ENCODE results near the gene HDAC4. TPM values are rescaled to one million over a fixed set of nuclear protein-coding genes. Genes with fewer than 3 reads are reported as not detected.

Gene HDAC4
- total RNA-seq, 1 donor from 2014 or later, result 65.7 TPM

DNA sequence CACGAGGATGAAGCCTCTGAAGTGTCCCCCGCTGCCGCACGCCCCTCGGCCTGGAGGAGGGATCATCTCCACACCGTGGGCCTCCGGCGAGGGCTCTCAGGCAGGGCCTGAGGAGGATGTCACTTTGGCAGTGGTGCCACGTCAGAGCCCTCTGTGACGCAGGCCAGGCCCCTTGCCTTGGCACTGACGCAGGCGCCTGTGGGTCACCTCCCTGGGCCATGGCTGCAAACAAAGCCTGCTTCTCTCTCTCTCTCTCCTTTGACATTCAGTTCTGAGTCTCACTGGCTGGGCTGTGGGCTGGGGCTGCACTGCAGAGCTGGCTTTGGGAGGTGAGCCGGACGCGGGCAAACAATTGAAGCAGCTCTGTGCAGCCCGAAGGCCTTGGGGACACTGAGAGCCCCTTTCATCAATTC lies 279.2 kb downstream of the HDAC4 start:
- no peaks in the 10 kb centered on the region for H3K27me3 ChIP-seq
- no peak overlapping the region for H3K4me3 ChIP-seq
- no peaks in the 10 kb centered on the region for H3K4me1 ChIP-seq
- H3K36me3 ChIP-seq, result peaks cover 16 to 32% of the 10 kb centered on the region in 2 donors
- no peak overlapping the region for H3K27ac ChIP-seq
- H3K9me3 ChIP-seq, result no peaks in the 10 kb centered on the region
- TF ChIP-seq, protein P1, sequence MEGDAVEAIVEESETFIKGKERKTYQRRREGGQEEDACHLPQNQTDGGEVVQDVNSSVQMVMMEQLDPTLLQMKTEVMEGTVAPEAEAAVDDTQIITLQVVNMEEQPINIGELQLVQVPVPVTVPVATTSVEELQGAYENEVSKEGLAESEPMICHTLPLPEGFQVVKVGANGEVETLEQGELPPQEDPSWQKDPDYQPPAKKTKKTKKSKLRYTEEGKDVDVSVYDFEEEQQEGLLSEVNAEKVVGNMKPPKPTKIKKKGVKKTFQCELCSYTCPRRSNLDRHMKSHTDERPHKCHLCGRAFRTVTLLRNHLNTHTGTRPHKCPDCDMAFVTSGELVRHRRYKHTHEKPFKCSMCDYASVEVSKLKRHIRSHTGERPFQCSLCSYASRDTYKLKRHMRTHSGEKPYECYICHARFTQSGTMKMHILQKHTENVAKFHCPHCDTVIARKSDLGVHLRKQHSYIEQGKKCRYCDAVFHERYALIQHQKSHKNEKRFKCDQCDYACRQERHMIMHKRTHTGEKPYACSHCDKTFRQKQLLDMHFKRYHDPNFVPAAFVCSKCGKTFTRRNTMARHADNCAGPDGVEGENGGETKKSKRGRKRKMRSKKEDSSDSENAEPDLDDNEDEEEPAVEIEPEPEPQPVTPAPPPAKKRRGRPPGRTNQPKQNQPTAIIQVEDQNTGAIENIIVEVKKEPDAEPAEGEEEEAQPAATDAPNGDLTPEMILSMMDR (IDR thresholded peaks at IDR 0.05), result no peak
- no peak for DNase-seq (ENCODE audit: low spot score in 2 of 2)
- intact Hi-C loops (cut with DNase I), result no loop called here

DNA sequence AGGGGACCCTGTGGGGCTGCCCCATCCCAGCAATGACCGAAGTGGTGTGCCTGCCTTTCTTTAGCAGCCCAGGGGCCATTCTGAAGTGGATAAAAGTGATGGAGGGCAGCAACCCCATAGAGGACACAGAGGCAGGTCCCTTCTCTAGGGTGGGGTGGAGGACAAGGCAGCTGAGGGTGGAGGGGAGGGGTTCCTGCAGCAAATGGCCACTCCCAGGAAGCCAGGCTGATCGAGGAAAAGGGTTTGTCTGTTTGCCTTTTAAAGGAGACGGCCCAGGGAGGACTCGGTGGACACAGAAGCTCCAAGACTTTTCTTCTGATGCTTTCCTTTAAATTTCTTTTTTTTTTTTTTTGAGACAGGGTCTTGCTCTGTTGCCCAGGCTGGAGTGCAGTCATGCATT lies 280.2 kb downstream of the HDAC4 start:
- TF ChIP-seq, protein P1 (IDR thresholded peaks at IDR 0.05), result no peak
- Histone ChIP-seq H3K27me3 (no peaks in the 10 kb centered on the region), H3K36me3 (peaks cover 6 to 23% of the 10 kb centered on the region in 2 donors), H3K9me3 (no peaks in the 10 kb centered on the region), H3K4me1 (no peaks in the 10 kb centered on the region), H3K4me3 (no peak overlapping the region), H3K27ac (no peak overlapping the region)
- intact Hi-C loops (cut with DNase I), result no loop called here
- DNase-seq (ENCODE audit: low spot score in 2 of 2), result no peak

DNA sequence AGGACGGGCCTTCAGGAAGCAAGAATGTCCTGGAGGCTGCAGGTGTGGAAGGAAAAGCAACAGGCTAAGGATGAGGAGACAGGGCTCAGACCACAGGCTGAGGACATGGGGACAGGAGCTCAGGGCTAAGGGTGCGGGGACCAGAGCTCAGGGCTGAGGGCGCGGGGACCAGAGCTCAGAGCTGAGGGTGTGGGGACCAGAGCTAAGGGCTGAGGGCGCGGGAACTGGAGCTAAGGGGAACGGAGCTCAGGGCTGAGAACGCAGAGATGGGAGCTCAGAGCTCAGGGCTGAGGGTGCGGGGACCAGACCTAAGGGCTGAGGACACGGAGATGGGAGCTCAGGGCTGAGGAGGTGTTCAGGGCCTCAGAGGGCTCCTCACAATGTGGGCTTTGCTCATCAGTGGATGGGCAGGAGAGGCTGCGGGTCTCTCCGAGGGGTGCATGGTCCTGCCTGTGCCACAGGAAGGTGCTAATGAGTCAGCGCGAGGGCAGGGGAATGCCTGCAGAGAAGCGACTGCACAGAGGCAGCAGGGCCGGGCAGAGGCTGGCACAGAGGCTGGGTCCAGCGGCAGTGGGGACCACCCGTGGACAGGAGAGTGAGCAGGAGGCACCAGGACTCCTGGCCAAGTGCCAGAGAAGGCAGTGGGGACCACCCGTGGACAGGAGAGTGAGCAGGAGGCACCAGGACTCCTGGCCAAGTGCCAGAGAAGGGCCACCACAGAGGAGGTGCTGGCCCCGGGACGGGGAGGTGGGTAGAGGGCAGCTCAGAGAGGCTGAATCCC lies 281.3 kb downstream of the HDAC4 start:
- intact Hi-C loops (cut with DNase I), result no loop called here
- DNase-seq (ENCODE audit: low spot score in 2 of 2), result no peak
- no peaks in the 10 kb centered on the region for H3K9me3 ChIP-seq
- TF ChIP-seq, protein P1 (IDR thresholded peaks at IDR 0.05), result no peak
- H3K27me3 ChIP-seq, result no peaks in the 10 kb centered on the region
- no peaks in the 10 kb centered on the region for H3K4me1 ChIP-seq
- peaks cover 0 to 19% of the 10 kb centered on the region in 2 donors for H3K36me3 ChIP-seq
- H3K27ac ChIP-seq, result no peak overlapping the region
- H3K4me3 ChIP-seq, result no peak overlapping the region

DNA sequence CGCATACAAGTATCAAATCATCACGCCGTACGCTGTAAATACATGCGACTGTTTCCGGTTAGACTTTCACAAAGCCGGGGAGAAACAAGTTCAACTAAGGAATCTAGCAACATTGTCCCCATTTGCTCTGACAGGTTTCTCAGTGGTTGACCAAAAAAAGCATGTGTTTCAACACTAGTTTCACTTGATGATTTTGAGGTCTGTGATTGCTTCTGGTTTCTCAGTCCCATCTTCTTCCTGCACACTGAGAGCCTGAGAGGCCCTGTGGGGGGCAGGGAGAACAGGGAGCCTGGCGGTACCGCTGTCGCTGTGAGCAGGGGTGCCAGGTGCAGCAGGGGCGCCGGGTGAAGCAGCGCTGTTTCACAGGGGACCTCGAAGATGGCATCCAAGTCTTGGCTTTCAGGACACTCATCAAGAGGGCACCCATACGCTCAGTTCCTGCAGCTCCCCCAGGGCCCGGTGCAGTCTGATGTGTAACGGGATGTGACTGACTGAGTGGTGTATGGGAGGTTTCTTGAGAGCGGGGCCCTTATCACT lies 282.1 kb downstream of the HDAC4 start:
- TF ChIP-seq, protein P1 (IDR thresholded peaks at IDR 0.05), result no peak

DNA sequence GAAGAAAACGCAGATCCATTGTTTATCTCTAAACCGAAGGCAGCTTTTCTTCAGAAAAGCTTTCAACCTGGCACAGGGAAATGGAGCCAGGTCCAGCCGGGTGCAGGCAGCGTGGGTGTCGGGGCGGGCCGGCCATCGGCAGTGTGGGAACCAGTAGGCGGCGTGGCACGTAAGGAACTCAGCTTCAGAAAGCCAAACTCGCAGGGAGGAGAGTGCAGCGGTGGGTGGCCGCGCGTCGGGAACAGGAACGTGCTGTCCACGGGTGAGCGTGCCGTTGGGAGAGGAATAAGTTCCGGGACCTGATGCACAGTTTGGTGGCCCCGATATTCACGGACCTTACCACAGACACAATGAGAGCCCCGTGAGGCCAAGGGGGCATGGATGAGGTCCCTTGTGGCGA lies 282.6 kb downstream of the HDAC4 start:
- Histone ChIP-seq H3K36me3 (peaks cover 0 to 11% of the 10 kb centered on the region in 2 donors), H3K9me3 (no peaks in the 10 kb centered on the region), H3K27me3 (no peaks in the 10 kb centered on the region), H3K4me1 (peaks cover 0 to 4% of the 10 kb centered on the region in 2 donors), H3K4me3 (no peak overlapping the region), H3K27ac (no peak overlapping the region)
- intact Hi-C loops (cut with DNase I), result no loop called here
- no peak for DNase-seq (ENCODE audit: low spot score in 2 of 2)
- TF ChIP-seq, protein P1 (IDR thresholded peaks at IDR 0.05), result no peak

More for the DNA sequence above, 282.1 kb downstream of the HDAC4 start:
- intact Hi-C loops (cut with DNase I), result no loop called here
- H3K27me3 ChIP-seq, result no peaks in the 10 kb centered on the region
- H3K36me3 ChIP-seq, result peaks cover 0 to 11% of the 10 kb centered on the region in 2 donors
- DNase-seq (ENCODE audit: low spot score in 2 of 2), result no peak
- no peaks in the 10 kb centered on the region for H3K9me3 ChIP-seq
- no peak overlapping the region for H3K27ac ChIP-seq
- H3K4me3 ChIP-seq, result no peak overlapping the region
- H3K4me1 ChIP-seq, result peaks cover 0 to 2% of the 10 kb centered on the region in 2 donors
